GM19468 (cell line): Measurements from ENCODE around the gene HERPUD2.
"Not testable (repeated sequence)": the region's sequence is repeated elsewhere in the genome, so short reads cannot be mapped to it uniquely, and the experiment has no call there.

ENCODE experiments used
- ATAC-seq: cut with Tn5 transposase; IDR thresholded peaks from one replicate; pipeline ENCODE4 v1.9.1; 2021; ENCODE audit warnings: mild to moderate bottlenecking, moderate library complexity, moderate number of reproducible peaks; ENCODE audit not compliant: unreplicated experiment; ENCODE audit errors: extremely low read depth

The HERPUD2 gene

GRCh38 chr7:35716038-35716803 is 21.3 kb upstream of the HERPUD2 start:
- ATAC-seq: no peak

GRCh38 chr7:35714862-35715261 is 19.9 kb upstream of the HERPUD2 start:
- ATAC-seq: no peak

GRCh38 chr7:35714407-35714806 is 19.5 kb upstream of the HERPUD2 start:
- no peak for ATAC-seq

- no peak for ATAC-seq
Observed at GRCh38 chr7:35712563-35713226, 17.8 kb upstream of the HERPUD2 start.

GRCh38 chr7:35707422-35707821 is 12.5 kb upstream of the HERPUD2 start:
- no peak for ATAC-seq

GRCh38 chr7:35705932-35706461 is 11.1 kb upstream of the HERPUD2 start:
- ATAC-seq: no peak

GRCh38 chr7:35704261-35704660 is 9.3 kb upstream of the HERPUD2 start:
- ATAC-seq: no peak

GRCh38 chr7:35702541-35702940 is 7.6 kb upstream of the HERPUD2 start:
- no peak for ATAC-seq

GRCh38 chr7:35701287-35701900 is 6.5 kb upstream of the HERPUD2 start:
- ATAC-seq: no peak

GRCh38 chr7:35700865-35701264 is 5.9 kb upstream of the HERPUD2 start:
- no peak for ATAC-seq

GRCh38 chr7:35700333-35700732 is 5.4 kb upstream of the HERPUD2 start:
- no peak for ATAC-seq

GRCh38 chr7:35699796-35700305 is 4.9 kb upstream of the HERPUD2 start:
- no peak for ATAC-seq

- ATAC-seq: not testable (repeated sequence)
Observed at GRCh38 chr7:35698382-35698781, 3.4 kb upstream of the HERPUD2 start.

- ATAC-seq: no peak
Observed at GRCh38 chr7:35697414-35698175, 2.7 kb upstream of the HERPUD2 start.

- ATAC-seq: no peak
Observed at GRCh38 chr7:35695987-35696386, 1.1 kb upstream of the HERPUD2 start.

GRCh38 chr7:35695473-35695850 is 527 bp upstream of the HERPUD2 start:
- no peak for ATAC-seq

GRCh38 chr7:35694161-35694783 is 663 bp downstream of the HERPUD2 start:
- ATAC-seq: no peak

- ATAC-seq: no peak
Observed at GRCh38 chr7:35691827-35692307, 3.1 kb downstream of the HERPUD2 start.

- ATAC-seq: no peak
Observed at GRCh38 chr7:35691366-35691765, 3.6 kb downstream of the HERPUD2 start.

- ATAC-seq: not testable (repeated sequence)
Observed at GRCh38 chr7:35690614-35691013, 4.3 kb downstream of the HERPUD2 start.
